ENCODE measurements around the gene LZTS3.
"Not testable (repeated sequence)": the region's sequence is repeated elsewhere in the genome, so short reads cannot be mapped to it uniquely, and the experiment has no call there.

Gene LZTS3

DNA sequence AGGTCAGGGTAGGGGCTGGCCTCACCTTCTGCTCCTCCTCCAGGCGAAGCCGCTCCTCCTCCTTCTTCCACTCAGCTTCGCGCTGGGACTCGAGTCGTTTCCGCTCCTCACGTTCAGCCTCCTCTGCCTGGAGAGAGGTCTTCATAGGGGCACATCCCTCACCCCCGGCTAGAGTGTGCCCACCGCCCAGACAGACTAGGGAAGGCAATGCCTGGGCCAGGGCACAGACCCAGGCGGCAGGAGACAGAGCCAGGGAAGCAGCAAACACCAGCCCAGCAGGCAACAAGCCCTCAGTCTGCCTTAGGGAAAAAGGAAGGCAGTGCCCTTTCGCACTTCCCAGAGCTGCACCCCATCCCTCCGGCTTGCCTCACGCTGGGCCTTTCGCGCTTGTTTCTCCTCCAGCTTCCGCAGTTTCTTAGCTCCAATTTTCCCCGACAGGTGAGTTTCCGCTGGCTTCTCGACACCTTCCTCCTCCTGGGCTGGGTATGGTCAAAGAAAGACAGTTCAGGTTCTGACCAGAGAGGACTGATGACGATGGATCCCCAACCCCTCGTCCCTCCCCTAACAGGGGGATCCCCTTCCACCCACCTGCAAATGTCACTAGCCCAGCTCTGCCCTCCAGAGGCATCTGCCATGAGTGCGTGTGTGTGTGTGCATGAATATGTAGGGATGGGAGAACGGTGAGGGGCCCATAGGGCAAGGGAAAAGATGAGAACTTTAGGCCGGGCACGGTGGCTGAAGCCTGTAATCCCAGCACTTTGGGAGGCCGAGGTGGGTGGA, 26.8 kb upstream of the LZTS3 start:
- Mint-ChIP-seq H3K27ac (no peak overlapping the region), H3K36me3 (ENCODE audit: low read depth) (peaks cover 42% of the 10 kb centered on the region), H3K4me1 (ENCODE audit: low read depth) (peaks cover 7% of the 10 kb centered on the region), H3K4me3 (no peak overlapping the region), H3K27me3 (ENCODE audit: low read depth) (no peaks in the 10 kb centered on the region), H3K9me3 (no peaks in the 10 kb centered on the region)
- no peak for DNase-seq (ENCODE audit: low spot score)

DNA sequence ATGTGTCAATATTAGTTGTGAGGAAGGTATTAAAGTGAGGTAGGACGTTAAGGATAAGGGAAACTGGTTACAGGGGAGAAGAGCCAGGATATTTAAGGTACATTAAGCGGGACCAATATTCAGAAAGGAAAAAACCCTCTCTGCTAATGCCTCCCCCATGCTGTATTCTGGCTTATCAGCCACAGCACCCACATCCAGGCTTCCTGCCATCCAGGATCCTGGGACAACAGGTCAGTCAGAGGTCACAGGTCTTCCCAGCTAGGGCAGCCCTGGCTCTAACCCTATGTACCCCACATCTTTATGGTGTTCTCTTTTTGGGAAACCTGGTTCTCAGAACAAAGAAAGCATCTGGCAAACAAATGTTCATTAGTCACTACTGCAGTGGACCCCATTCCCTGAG, 25.9 kb upstream of the LZTS3 start:
- peaks cover 6% of the 10 kb centered on the region for H3K4me1 Mint-ChIP-seq (ENCODE audit: low read depth)
- peaks cover 43% of the 10 kb centered on the region for H3K36me3 Mint-ChIP-seq (ENCODE audit: low read depth)
- DNase-seq (ENCODE audit: low spot score) = no peak
- no peaks in the 10 kb centered on the region for H3K27me3 Mint-ChIP-seq (ENCODE audit: low read depth)
- H3K27ac Mint-ChIP-seq = no peak overlapping the region
- H3K4me3 Mint-ChIP-seq = no peak overlapping the region
- H3K9me3 Mint-ChIP-seq = no peaks in the 10 kb centered on the region

DNA sequence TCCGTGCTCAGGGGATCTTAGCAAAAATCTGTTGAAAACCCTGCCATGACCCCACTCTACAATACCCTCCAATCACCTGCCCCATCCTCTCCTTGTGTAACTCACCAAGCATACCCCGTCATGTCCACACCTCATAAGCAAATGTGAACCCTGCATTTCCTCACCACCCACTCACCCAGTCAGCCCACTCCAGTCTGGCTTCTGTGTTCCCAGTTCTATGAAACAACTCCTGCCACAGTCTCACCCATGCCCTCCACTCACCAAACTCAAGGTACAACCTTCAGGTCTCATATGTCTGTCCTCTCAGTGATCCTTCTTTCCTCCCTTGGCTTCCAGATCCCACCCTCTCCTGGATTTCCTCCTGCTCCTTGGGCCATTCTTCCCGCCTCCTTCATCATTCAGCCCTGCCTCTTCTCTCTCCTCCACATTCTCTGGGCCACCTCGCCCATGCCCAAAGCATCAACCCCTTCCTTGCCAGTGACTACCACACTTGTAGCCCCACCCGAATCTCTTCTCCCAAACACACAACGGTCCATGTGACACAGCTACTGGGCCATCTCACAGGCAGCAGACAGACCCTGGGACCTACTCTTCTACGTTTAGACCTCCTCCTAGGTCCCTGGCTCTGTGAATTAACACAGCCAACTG, 22.4 kb upstream of the LZTS3 start:
- no peaks in the 10 kb centered on the region for H3K27me3 Mint-ChIP-seq (ENCODE audit: low read depth)
- no peak for DNase-seq (ENCODE audit: low spot score)
- no peak overlapping the region for H3K4me3 Mint-ChIP-seq
- no peaks in the 10 kb centered on the region for H3K9me3 Mint-ChIP-seq
- H3K36me3 Mint-ChIP-seq (ENCODE audit: low read depth) = peaks cover 53% of the 10 kb centered on the region
- H3K4me1 Mint-ChIP-seq (ENCODE audit: low read depth) = no peaks in the 10 kb centered on the region
- H3K27ac Mint-ChIP-seq = no peak overlapping the region

DNA sequence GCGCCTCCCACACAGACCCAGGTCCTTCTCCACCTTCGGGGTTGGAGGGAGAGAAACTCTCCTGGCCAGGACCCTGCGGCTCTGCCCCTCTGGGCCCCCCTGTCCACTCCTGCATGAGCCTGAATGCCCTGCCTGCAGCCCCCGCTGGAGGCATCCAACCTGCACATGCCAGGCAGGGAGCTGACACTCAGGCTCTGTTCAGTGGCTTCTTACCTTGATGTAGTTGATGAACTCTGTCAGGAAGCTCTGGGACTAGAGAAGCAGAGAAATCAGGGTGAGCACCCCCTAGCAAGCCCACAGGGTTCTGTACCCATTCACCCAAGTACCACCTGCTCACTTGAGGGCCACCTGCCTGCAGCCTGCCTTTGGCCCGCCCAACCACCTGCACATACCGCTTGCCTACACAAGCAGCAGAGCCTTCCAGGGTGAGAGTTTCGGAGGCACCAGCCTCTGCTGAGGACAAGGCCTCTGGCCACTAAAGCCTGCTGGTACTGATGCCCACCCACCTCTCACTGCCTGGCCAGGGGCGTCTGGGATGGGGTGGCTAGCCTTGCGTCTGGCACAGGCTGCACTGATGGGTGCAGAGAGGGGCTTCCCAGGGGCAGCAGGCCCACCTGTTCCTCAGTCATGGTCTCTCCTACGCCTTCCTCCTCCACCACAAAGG, 21.4 kb upstream of the LZTS3 start:
- H3K27me3 Mint-ChIP-seq (ENCODE audit: low read depth) = no peaks in the 10 kb centered on the region
- no peaks in the 10 kb centered on the region for H3K9me3 Mint-ChIP-seq
- H3K36me3 Mint-ChIP-seq (ENCODE audit: low read depth) = peaks cover 50% of the 10 kb centered on the region
- no peak overlapping the region for H3K4me3 Mint-ChIP-seq
- peak overlapping the region; percentile 35 for H3K27ac Mint-ChIP-seq
- no peak for DNase-seq (ENCODE audit: low spot score)
- no peaks in the 10 kb centered on the region for H3K4me1 Mint-ChIP-seq (ENCODE audit: low read depth)

DNA sequence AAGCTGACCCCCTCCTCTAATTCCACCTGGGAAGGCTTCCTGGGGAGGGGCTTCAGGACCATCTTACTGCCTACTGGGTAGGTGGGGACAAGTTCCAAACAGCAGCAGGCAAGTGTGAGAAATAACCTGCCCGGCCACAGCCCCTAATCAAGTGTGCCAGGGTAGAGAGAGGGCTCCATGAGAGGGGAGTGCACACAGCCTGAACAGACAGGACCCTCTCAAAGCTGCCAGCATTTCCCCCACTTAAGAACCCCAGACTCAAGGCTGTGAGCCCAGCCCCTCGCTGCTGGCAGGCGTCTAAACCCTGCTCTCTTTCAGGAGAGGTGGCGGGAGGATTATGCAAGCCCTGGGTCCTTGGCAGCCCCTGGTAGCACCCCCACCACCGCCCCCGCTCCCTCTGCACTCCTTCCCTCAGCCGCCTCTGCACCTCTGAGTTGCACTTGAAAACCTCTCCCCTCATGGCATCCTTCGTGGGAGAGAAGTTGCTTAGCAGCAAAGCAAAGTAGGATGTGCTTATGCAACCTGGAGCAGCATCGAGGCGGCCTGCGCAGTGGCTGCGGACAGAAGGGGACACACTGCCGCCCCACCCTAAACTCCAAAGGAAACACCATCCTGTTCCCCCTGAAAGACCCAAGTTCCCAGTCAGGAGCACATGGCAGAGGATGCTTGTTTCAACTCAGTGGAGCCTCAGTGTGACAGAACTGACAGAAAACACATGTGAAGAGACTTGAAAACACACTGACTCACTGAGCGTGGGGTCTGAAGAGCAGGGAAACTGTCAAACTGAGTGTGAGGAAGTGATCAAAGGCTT, 20.7 kb upstream of the LZTS3 start:
- peaks cover 50% of the 10 kb centered on the region for H3K36me3 Mint-ChIP-seq (ENCODE audit: low read depth)
- no peak overlapping the region for H3K27ac Mint-ChIP-seq

DNA sequence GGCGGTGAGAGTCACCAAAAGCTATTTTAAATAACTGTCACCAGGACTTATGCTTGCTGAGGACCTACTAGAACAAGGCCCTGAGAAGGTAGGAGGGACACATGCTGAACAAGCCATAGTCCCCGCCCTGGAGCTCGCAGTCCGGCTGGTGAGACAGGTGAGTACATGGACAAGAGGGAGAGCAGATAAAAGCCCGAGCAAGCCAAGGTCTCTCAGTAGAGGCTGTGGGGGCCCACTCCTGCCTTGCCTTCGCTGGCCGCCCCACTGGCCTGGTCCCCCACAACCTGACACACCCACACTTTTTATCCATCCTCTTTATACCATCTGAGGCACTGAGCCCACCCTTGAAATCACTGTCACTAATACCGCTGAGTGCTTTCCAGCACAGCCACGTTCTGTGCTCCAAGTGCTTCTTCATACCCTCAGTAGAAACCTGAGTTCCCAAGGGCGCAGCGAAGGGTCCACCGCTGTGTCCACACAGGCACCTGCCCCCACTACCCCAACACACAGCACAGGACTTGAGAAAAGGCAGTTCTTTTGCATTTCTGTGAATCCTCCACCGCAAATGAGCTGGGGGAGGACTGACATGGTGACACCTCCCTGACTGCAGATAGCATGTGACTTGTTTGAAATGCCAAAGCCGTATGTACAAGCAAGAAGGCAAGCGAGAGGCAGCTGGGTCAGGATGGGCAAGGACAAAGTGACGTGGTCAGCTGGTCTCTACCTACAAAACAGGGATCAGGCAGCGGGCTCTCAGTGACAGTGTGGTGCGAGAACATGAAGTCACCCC, 19.1 kb upstream of the LZTS3 start:
- no peak overlapping the region for H3K4me3 Mint-ChIP-seq
- H3K27ac Mint-ChIP-seq = no peak overlapping the region
- H3K27me3 Mint-ChIP-seq (ENCODE audit: low read depth) = no peaks in the 10 kb centered on the region
- no peak for DNase-seq (ENCODE audit: low spot score)
- no peaks in the 10 kb centered on the region for H3K4me1 Mint-ChIP-seq (ENCODE audit: low read depth)
- peaks cover 46% of the 10 kb centered on the region for H3K36me3 Mint-ChIP-seq (ENCODE audit: low read depth)
- no peaks in the 10 kb centered on the region for H3K9me3 Mint-ChIP-seq

More for the DNA sequence above, 20.7 kb upstream of the LZTS3 start:
- no peak for DNase-seq (ENCODE audit: low spot score)
- H3K9me3 Mint-ChIP-seq = no peaks in the 10 kb centered on the region
- H3K4me1 Mint-ChIP-seq (ENCODE audit: low read depth) = no peaks in the 10 kb centered on the region
- no peak overlapping the region for H3K4me3 Mint-ChIP-seq
- no peaks in the 10 kb centered on the region for H3K27me3 Mint-ChIP-seq (ENCODE audit: low read depth)

DNA sequence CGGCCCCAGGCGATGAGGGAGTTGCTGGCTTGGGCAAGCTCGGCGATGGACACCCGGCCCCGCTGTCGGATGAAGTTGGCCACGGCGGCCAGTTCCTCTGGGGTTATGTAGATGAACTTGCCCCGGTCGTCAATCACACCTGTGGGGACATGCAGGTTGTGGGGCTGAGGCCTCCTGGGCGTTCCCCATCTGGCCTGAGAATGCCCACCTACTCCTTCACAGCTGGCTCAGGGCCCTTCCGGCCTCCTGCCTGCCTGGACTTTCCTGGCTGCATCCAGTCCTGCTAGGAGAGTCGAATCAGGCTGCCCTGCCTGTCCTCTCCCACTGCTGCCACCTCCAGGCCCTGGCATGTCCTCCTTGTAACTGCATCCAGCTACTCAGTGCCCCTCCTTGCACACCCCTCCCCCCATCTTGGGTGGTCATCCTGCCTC, 17.3 kb upstream of the LZTS3 start:
- H3K9me3 Mint-ChIP-seq = no peaks in the 10 kb centered on the region
- no peak overlapping the region for H3K27ac Mint-ChIP-seq
- DNase-seq (ENCODE audit: low spot score) = no peak
- H3K4me3 Mint-ChIP-seq = no peak overlapping the region
- H3K27me3 Mint-ChIP-seq (ENCODE audit: low read depth) = no peaks in the 10 kb centered on the region
- peaks cover 39% of the 10 kb centered on the region for H3K36me3 Mint-ChIP-seq (ENCODE audit: low read depth)
- H3K4me1 Mint-ChIP-seq (ENCODE audit: low read depth) = no peaks in the 10 kb centered on the region

DNA sequence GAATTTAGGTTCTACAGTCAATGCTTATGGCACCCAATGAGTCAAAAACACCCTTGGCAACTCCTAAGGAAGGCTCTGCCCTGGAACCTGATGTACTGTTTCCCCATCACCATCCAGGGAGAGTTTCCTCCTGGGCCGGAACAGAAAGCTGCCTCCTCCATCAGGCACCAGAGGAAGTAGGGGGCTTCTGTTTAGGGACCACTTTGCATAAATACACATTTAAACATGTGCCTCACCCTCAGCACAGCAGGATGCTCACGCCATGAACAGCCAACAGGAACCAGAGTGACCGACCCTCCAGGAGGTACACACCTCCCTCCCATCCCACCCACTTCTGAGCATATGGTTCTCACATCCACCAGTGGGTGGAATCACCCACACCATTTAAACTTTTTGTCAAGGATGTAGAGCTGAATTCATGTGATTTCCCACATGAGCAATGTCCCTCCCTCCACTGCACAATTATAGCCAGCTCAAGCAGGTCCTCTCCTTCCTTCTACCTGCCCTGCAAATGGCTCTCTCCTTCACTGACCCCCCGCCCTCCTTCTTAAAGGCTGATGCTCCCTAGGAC, 16.3 kb upstream of the LZTS3 start:
- peaks cover 33% of the 10 kb centered on the region for H3K36me3 Mint-ChIP-seq (ENCODE audit: low read depth)
- H3K4me1 Mint-ChIP-seq (ENCODE audit: low read depth) = no peaks in the 10 kb centered on the region
- DNase-seq (ENCODE audit: low spot score) = no peak
- peak overlapping the region; percentile 8 for H3K27ac Mint-ChIP-seq
- H3K4me3 Mint-ChIP-seq = no peak overlapping the region
- H3K9me3 Mint-ChIP-seq = no peaks in the 10 kb centered on the region
- H3K27me3 Mint-ChIP-seq (ENCODE audit: low read depth) = no peaks in the 10 kb centered on the region

DNA sequence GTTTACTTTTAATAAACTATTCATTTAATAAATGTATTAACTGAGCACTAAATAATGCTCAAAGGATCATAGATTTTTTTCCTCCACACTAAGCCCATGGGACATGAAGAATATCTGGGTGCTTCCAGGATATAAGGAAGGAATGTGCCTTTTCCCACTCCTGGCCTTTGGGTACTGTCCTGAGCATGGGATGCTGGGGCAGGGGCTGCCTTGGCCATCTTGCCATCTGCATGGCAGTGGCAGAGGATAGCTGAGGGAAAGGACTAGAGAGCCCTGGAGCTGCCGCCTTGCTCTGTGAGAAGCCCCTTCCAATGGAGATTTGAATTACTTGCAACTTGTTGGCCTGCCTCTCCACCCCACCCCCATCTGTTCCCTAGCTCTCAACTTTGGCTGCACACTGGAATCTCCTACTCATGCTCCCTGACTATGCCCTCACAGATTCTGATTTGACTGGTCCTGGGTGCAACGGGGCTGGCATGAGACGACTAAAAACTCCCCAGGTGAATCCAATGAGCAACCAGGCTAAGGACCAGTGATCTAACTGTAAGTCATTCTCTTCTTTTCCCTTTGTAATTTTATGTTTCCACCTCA, 15.6 kb upstream of the LZTS3 start:
- H3K4me3 Mint-ChIP-seq = no peak overlapping the region
- no peaks in the 10 kb centered on the region for H3K9me3 Mint-ChIP-seq
- no peaks in the 10 kb centered on the region for H3K4me1 Mint-ChIP-seq (ENCODE audit: low read depth)
- DNase-seq (ENCODE audit: low spot score) = no peak
- H3K27ac Mint-ChIP-seq = no peak overlapping the region
- no peaks in the 10 kb centered on the region for H3K27me3 Mint-ChIP-seq (ENCODE audit: low read depth)
- peaks cover 33% of the 10 kb centered on the region for H3K36me3 Mint-ChIP-seq (ENCODE audit: low read depth)

DNA sequence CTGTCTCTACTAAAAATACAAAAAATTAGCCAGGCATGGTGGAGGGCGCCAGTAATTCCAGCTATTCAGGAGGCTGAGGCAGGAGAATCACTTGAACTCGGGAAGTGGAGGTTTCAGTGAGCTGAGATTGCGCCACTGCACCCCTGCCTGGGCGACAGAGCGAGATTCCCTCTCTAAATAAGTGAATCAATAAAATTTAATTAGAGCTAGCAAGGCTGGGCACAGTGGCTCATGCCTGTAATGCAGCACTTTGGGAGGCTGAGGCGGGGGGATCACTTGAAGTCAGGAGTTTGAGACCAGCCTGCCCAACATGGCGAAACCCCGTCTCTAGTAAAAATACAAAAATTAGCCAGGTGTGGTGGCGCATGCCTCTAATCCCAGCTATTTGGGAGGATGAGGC, 14.5 kb upstream of the LZTS3 start:
- DNase-seq (ENCODE audit: low spot score); H3K27me3 Mint-ChIP-seq (ENCODE audit: low read depth); H3K9me3 Mint-ChIP-seq; H3K27ac Mint-ChIP-seq; H3K4me1 Mint-ChIP-seq (ENCODE audit: low read depth); H3K4me3 Mint-ChIP-seq: not testable (repeated sequence)
- peaks cover 30% of the 10 kb centered on the region for H3K36me3 Mint-ChIP-seq (ENCODE audit: low read depth)

DNA sequence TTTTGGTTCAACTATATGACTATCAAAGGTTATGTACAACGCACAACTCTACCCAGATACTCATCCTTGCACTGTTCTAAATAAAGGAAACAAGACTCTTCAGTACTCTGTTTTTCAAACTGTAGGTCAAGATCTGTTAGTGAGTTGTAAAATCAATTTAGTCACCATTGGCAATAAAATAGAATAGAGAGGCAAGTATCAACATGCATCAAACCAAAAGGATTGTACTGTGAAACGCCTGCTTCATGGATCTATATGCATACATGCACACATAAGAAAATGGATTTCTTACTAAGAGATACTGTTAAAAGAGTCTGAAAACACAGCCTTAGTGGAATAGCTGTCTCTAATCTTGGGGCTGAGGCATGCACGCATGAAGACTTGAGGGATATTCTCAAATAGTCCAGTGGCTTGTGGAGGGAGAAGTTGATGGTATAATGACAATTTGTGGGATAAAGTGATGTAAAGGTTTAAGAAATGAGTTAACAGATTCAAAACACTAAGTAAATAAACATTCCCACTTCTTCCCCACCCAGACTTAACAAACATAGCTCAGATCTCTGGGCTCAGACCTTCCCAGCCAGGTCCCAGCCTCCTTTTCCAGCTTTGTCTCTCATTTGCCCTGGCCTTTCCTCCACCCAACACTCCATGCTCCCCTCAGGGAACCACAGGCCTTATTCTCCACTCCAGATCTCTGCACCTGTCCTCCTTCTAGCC, 10.7 kb upstream of the LZTS3 start:
- DNase-seq (ENCODE audit: low spot score) = no peak
- H3K27me3 Mint-ChIP-seq (ENCODE audit: low read depth) = no peaks in the 10 kb centered on the region
- H3K9me3 Mint-ChIP-seq = no peaks in the 10 kb centered on the region
- peaks cover 2% of the 10 kb centered on the region for H3K36me3 Mint-ChIP-seq (ENCODE audit: low read depth)
- H3K27ac Mint-ChIP-seq = no peak overlapping the region
- H3K4me3 Mint-ChIP-seq = no peak overlapping the region
- H3K4me1 Mint-ChIP-seq (ENCODE audit: low read depth) = no peaks in the 10 kb centered on the region

DNA sequence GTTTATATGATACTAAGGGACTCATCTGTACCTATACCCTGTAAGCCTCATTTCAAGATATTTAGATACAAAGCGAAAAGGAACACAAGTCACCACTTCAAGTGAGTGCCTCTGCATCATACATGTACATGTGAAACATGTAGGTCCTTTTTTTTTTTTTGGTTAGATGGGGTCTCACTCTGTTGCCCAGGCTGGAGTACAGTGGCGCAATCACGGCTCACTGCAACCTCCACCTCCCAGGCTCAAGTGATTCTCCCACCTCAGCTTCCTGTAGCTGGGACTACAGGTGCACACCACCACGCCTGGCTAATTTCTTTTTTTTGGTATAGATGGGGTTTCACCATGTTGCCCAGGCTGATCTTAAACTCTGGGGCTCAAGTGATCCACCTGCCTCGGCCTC, 9.1 kb upstream of the LZTS3 start:
- H3K4me1 Mint-ChIP-seq (ENCODE audit: low read depth); H3K36me3 Mint-ChIP-seq (ENCODE audit: low read depth); H3K9me3 Mint-ChIP-seq; H3K4me3 Mint-ChIP-seq; H3K27me3 Mint-ChIP-seq (ENCODE audit: low read depth); H3K27ac Mint-ChIP-seq; DNase-seq (ENCODE audit: low spot score): not testable (repeated sequence)
